ENCODE measurements around the gene NFATC2.

NFATC2 gene

DNA sequence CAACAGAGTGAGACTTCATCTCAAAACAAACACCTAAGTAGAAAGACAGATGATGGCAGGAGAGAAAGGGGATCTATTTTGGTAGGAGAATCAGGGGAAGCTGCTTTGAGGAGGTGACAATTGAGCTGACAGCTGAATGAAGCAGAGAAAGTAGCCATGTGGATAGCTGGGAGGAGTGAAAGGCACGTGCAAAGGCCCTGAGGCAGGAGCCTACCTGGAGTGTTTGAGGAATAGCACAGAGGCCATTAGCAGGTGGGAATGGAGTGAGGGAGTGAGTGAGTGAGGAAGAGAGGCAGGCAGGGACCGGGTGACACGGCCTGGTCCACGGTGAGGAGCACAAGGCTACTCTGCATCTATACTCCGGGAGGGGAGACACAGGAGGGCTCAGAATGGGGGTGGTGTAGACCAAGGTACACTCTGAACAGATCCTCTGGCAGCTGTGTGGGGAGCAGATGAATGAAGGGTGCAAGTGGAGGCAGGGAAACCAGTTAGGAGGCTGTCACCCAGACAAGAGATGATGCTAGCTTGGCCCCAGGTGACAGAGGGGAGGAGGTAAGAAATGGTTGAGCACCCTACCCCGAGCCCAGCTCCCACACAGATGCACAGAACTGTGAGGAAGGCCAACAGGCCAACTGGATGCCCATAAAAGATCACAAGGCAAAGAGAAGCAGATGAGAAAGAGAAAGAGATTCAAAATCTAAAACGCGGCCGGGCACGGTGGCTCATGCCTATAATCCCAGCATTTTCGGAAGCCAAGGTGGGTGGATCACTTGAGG, 43.6 kb downstream of the NFATC2 start:
- Histone ChIP-seq H3K27ac (ENCODE audit: poor library complexity, severe bottlenecking) (no peak overlapping the region), H3K4me3 (ENCODE audit: severe bottlenecking) (no peak overlapping the region), H3K27me3 (ENCODE audit: insufficient read depth, poor library complexity, severe bottlenecking) (no peaks in the 10 kb centered on the region), H3K36me3 (ENCODE audit: low read depth) (no peaks in the 10 kb centered on the region), H3K4me1 (ENCODE audit: insufficient read depth, poor library complexity, severe bottlenecking) (peaks cover 4% of the 10 kb centered on the region), H3K9me3 (ENCODE audit: severe bottlenecking) (no peaks in the 10 kb centered on the region)
- ATAC-seq (ENCODE audit: low read depth) (no peak), DNase-seq (ENCODE audit: low spot score) (peak; percentile 68)
- TF ChIP-seq, protein P1, sequence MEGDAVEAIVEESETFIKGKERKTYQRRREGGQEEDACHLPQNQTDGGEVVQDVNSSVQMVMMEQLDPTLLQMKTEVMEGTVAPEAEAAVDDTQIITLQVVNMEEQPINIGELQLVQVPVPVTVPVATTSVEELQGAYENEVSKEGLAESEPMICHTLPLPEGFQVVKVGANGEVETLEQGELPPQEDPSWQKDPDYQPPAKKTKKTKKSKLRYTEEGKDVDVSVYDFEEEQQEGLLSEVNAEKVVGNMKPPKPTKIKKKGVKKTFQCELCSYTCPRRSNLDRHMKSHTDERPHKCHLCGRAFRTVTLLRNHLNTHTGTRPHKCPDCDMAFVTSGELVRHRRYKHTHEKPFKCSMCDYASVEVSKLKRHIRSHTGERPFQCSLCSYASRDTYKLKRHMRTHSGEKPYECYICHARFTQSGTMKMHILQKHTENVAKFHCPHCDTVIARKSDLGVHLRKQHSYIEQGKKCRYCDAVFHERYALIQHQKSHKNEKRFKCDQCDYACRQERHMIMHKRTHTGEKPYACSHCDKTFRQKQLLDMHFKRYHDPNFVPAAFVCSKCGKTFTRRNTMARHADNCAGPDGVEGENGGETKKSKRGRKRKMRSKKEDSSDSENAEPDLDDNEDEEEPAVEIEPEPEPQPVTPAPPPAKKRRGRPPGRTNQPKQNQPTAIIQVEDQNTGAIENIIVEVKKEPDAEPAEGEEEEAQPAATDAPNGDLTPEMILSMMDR (IDR thresholded peaks at IDR 0.05; ENCODE audit: poor library complexity, severe bottlenecking) = no peak

DNA sequence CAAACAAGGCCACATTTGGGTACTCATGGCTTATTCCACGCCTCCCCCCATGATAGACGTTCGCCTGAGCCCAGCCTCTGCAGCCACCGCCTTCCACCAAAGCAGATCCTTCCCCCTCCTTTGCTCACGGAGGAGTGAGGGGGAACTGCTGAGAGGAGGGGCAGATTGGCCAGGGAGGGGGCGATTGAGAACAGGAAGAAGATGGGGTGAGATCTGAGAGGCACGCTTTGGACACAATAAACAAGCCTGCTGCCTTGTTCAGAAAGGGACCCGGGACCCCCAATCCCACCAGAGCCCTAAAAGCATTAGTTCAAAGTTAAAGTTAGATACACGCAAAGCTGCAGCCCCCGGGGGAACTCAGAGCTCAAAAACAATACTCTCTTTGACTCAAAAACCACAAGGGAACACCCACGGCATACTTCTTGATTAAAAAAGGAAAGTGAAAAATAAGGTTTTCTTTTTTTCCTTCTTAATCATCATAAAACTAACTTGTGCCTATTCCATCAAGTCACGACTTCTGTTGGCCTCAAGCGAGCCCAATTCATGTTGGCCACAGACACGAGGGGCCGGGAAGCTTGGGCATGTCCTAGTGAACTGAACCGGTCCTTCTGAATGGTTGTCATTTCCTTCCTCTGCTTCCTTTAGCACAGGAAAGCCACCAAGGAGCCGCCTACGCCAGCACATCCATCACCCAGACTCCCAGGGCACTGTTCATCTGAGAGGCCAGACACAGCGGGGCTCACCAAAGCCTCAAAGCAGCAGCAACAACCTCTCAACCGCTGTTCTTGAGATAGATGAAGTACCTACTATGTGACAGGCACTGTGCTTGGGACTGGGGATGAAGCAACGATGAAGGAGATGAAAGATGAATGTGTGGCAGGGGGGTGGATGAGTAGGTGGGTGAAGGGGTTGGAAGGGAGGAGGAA, 44.7 kb downstream of the NFATC2 start:
- no peak overlapping the region for H3K4me3 ChIP-seq (ENCODE audit: severe bottlenecking)

DNA sequence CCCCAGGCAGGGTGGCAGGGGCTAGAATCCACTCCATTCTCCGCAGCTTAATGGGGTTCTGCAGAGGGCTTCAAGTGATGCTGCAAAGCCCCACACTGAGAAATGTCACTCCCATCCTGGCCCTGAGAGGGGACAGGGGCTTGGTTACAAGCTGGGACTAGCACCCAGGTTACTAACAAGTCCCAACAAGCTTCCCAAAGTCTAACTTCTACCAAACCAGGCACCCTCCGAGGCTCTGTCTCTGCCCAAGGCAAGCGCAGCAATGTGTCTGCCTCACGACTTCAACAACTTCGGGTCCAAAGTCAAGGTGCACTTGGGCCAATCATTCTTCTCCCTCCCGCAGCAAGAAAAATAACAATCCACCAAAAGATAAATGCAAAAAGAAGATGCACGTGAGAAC, 45.6 kb downstream of the NFATC2 start:
- ATAC-seq (ENCODE audit: low read depth) (no peak), DNase-seq (ENCODE audit: low spot score) (peak; percentile 37)
- Histone ChIP-seq H3K36me3 (ENCODE audit: low read depth) (no peaks in the 10 kb centered on the region), H3K4me3 (ENCODE audit: severe bottlenecking) (no peak overlapping the region), H3K27ac (ENCODE audit: poor library complexity, severe bottlenecking) (no peak overlapping the region), H3K4me1 (ENCODE audit: insufficient read depth, poor library complexity, severe bottlenecking) (peaks cover 4% of the 10 kb centered on the region), H3K27me3 (ENCODE audit: insufficient read depth, poor library complexity, severe bottlenecking) (no peaks in the 10 kb centered on the region), H3K9me3 (ENCODE audit: severe bottlenecking) (no peaks in the 10 kb centered on the region)
- TF ChIP-seq, protein P1 (IDR thresholded peaks at IDR 0.05; ENCODE audit: poor library complexity, severe bottlenecking) = no peak

More for the DNA sequence above, 44.7 kb downstream of the NFATC2 start:
- Histone ChIP-seq H3K27me3 (ENCODE audit: insufficient read depth, poor library complexity, severe bottlenecking) (no peaks in the 10 kb centered on the region), H3K36me3 (ENCODE audit: low read depth) (no peaks in the 10 kb centered on the region), H3K27ac (ENCODE audit: poor library complexity, severe bottlenecking) (no peak overlapping the region), H3K9me3 (ENCODE audit: severe bottlenecking) (no peaks in the 10 kb centered on the region), H3K4me1 (ENCODE audit: insufficient read depth, poor library complexity, severe bottlenecking) (peaks cover 4% of the 10 kb centered on the region)
- DNase-seq (ENCODE audit: low spot score) (peak; percentile 67), ATAC-seq (ENCODE audit: low read depth) (no peak)
- TF ChIP-seq, protein P1 (IDR thresholded peaks at IDR 0.05; ENCODE audit: poor library complexity, severe bottlenecking) = no peak

DNA sequence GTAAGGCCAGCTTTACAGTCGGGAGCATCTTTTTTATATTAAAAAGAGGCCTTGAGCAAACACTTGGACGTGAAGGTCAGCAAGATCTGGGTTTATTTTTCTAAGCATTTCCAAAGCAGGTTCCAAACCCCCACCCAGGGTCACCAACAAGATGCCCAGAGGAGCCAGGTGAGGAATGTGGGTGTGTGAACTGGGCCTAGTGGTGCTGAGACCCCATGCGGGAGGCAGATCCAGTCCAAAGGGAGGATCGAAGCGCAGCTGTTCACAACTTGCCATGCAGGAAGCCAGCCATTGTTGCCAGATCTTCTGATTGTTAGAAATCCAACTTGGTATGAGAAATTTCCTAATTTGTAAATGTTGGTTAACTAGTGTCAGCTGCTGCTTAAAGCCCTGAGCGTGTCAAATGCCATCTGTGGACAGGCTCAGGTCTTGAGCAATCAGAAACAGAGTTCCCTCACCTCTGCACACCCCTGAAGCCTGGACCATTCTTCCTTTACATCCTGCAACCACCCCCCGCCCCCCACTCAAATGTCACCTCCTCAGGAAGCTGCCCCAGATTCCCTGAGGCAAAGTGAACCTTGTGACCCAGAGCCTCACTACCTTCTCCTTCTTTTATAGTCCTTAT, 46.5 kb downstream of the NFATC2 start:
- Histone ChIP-seq H3K36me3 (ENCODE audit: low read depth) (no peaks in the 10 kb centered on the region), H3K27me3 (ENCODE audit: insufficient read depth, poor library complexity, severe bottlenecking) (no peaks in the 10 kb centered on the region), H3K9me3 (ENCODE audit: severe bottlenecking) (no peaks in the 10 kb centered on the region), H3K4me1 (ENCODE audit: insufficient read depth, poor library complexity, severe bottlenecking) (peaks cover 4% of the 10 kb centered on the region), H3K27ac (ENCODE audit: poor library complexity, severe bottlenecking) (no peak overlapping the region), H3K4me3 (ENCODE audit: severe bottlenecking) (no peak overlapping the region)
- DNase-seq (ENCODE audit: low spot score) (peak; percentile 56), ATAC-seq (ENCODE audit: low read depth) (no peak)
- TF ChIP-seq, protein P1 (IDR thresholded peaks at IDR 0.05; ENCODE audit: poor library complexity, severe bottlenecking) = no peak

Measured in RWPE2 (cell line).